CD4-positive, alpha-beta T cell treated with Interleukin-6 for 4 hours (primary cell): Measurements from ENCODE around the gene TRIM26.
"Not testable (repeated sequence)": the region's sequence is repeated elsewhere in the genome, so short reads cannot be mapped to it uniquely, and the experiment has no call there.

Experiments
- DNase-seq: peaks from one replicate; pipeline ENCODE4 v3.0.0-alpha.2; 2020; ENCODE audit warnings: mixed read lengths

TRIM26 gene

DNA sequence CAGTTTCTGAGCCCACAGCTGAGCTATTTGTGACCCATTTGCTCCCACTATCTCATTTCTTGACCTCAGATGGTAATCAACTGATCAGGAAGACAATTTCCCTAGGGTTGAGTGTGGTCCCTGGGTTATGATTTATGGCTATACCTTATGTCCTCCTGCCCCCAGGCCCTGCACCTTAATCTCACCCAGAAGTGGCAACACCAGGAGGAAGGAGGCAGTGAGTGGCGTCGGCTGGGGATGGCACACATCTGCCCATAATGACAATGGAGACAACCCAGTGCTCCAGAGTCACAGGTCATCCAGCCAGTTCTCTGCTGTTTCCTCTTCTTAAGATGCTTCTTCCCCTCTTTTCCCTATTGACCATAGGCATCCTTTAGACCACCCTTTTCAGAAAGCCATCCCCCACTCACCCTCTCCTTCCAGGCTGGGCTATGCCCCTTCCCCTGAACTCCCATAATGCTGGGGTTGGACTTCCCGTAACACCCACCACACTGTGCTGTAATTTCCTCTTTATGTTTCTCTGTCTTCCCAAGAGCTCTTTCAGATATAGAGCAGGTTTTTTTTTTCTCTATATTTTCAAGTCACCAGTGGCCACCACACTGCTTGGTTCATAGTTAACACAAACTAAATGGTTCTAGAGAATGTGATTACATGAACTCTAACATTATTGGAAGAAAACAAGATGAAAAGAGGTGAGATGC is 60.1 kb downstream of the TRIM26 start:
- no peak for DNase-seq

GRCh38 chr6:30152016-30152673 is 61.1 kb downstream of the TRIM26 start:
- no peak for DNase-seq

DNA sequence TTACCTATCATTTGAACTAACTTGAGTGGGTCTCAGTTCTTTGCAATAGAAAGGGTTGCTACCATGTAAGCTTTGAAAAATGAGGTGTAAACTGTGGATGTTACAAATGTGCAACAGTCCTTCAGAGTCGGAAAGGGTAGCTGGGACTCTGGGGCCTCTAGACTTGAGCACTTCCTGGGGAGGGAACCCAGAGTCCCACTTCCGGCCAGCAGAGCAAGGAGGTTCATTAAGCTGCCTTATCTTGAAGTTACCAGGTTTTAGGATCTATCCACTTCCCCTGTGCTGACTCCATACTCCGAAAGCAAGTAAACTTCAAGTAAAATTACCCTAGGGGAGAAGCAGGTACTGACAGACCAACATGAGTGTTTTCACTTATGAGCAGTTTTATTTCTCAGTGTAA is 61.6 kb downstream of the TRIM26 start:
- no peak for DNase-seq

- no peak for DNase-seq
These were observed 62.4 kb downstream of the TRIM26 start for GRCh38 chr6:30150671-30151395.

- DNase-seq = no peak
These were observed 63.2 kb downstream of the TRIM26 start for GRCh38 chr6:30149858-30150550.

GRCh38 chr6:30149234-30149633 is 64.0 kb downstream of the TRIM26 start:
- no peak for DNase-seq

DNA sequence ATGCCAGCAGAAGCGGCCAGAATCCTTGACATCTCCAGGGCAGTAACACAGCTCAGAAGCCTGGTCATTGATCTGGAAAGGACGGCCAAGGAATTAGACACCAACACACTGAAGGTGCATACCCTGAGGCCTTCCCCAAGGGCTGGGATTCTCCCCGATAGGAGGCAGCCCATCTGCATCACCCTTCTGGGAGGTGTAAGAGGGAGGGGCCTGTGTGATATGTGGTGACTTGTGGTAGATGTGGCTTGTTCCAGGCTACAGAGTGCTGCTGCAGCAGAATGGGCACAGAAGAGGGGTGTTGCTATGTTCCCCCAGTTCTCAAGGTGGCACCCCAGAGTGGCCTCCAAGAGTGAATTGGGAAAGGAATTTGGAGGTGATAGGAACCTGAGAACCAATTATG is 66.1 kb downstream of the TRIM26 start:
- no peak for DNase-seq

- no peak for DNase-seq
These were observed 67.4 kb downstream of the TRIM26 start for GRCh38 chr6:30145818-30146217.

DNA sequence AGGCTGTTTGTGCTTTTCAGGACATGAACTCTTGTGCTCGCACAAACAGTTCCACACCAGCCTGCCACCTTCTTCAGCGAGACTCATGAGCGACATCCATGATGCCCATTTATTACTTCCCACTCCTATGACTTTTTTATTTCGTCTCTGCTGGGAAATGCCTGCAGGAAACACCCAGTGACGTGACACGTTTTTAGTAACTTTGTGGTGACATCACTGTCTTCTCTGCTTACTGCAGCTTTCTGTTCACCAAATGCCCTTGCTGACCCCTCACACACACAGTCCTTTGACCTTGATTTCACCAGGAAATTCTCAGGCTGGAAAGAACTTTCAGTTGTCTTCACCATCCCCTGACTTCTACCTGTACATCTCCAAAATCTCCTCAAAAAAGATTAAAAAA is 68.4 kb downstream of the TRIM26 start:
- no peak for DNase-seq

DNA sequence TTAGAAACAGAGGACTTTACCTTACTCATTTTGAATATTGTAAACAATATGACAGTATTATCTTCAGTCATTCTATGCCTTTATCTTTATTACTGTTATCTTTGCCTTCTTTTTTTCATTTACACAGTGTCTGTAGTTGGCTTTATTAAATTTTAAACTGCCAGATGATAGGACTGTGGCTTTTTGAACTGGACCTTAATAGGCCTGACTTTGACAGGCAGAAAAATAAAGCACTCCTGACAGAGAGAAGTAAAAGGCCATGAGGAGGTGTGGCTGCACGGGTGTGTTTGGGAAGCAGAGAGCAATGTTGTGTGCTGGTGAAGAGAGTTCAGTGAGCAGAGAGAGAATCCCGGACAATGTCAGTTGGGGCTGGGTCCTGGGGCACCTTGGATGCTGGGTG is 69.4 kb downstream of the TRIM26 start:
- no peak for DNase-seq

GRCh38 chr6:30142665-30143064 is 70.5 kb downstream of the TRIM26 start:
- no peak for DNase-seq

DNA sequence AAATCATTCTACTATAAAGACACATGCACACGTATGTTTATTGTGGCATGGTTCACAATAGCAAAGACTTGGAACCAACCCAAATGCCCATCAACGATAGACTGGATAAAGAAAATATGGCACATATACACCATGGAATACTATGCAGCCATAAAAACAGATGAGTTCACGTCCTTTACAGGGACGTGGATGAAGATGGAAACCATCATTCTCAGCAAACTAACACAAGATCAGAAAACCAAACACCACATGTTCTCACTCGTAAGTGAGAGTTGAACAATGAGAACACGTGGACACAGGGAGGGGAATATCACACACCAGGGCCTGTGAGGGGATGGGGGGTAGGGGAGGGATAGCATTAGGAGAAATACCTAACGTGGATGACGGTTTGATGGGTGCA is 73.0 kb downstream of the TRIM26 start:
- DNase-seq = not testable (repeated sequence)

DNA sequence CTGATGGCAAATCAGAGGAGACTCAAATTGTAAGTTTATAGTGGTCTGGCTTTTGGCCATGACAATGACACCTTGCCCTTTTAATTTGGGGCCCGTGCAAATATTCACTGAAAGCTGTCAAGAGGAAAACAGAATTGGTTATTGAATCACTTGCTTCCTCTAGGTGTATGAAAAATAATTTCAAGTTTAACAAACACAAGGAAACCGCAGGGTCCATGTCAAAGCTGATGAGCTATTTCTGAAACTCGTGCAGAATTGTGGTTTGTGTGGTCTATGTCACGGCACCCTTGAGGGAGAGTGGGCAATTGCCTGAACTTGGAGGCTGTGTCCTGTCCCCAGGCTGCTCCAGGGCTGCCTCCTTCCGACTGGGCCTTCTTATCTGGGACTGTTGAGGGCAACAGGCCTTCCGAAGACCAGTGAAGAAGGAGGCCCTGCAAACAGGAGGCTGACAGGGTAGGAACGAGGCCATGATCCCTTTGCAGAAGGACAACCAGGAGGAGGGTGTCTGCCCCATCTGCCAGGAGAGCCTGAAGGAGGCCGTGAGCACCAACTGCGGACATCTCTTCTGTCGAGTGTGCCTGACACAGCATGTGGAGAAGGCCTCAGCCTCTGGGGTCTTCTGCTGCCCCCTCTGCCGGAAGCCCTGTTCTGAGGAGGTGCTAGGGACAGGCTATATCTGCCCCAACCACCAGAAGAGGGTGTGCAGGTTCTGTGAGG is 76.5 kb downstream of the TRIM26 start:
- no peak for DNase-seq

GRCh38 chr6:30135757-30136156 is 77.4 kb downstream of the TRIM26 start, which contains the start of gene TRIM40:
TSS of gene TRIM40 (plus strand) at chr6:30136140. CDS start at chr6:30137037, 897 bp downstream.
- no peak for DNase-seq

- no peak for DNase-seq
These were observed 78.1 kb downstream of the TRIM26 start for GRCh38 chr6:30135147-30135546.
